Left ventricle myocardium inferior (tissue), 1 donor: ENCODE results near the gene ULK2. TPM values are rescaled to one million over a fixed set of nuclear protein-coding genes. Genes with fewer than 3 reads are reported as not detected.
"Not testable (repeated sequence)": the region's sequence is repeated elsewhere in the genome, so short reads cannot be mapped to it uniquely, and the experiment has no call there.

ENCODE experiments used
- DNase-seq: peaks from one replicate; pipeline ENCODE4 v3.0.0-alpha.2; 2020
- H3K27ac ChIP-seq: fragments of 200-600 bp; replicated peaks from 2 replicates; pipeline ENCODE4 v1.8.0; 2021
- H3K27me3 ChIP-seq: fragments of 200-600 bp; 2 replicates; pipeline ENCODE4 v1.8.0; 2021; ENCODE audit warnings: low read depth
- H3K36me3 ChIP-seq: fragments of 200-600 bp; 2 replicates; pipeline ENCODE4 v1.8.0; 2021
- H3K4me1 ChIP-seq: fragments of 200-600 bp; 2 replicates; pipeline ENCODE4 v1.8.0; 2021
- H3K4me3 ChIP-seq: fragments of 200-600 bp; 2 replicates; pipeline ENCODE4 v1.8.0; 2021; ENCODE audit warnings: mild to moderate bottlenecking, moderate library complexity
- H3K9me3 ChIP-seq: fragments of 200-600 bp; replicated peaks from 2 replicates; pipeline ENCODE4 v1.8.0; 2021
- CTCF ChIP-seq: fragments of 200-600 bp; IDR thresholded peaks from 2 replicates; pipeline ENCODE4 v1.8.0; 2021; ENCODE audit warnings: antibody characterized with exemption, mild to moderate bottlenecking, borderline replicate concordance
- intact Hi-C: fragments of 100-400 bp; cut with micrococcal nuclease; formaldehyde crosslinking; loops from one replicate; pipeline ENCODE4 v1.11.0; 2022
- total RNA-seq: library from RNA; stranded (reverse); fragmentation: NEBNext Ultra II Directional; extraction: Animal tissue kit (Norgen Biotek cat#: 25700); gene quantifications from one replicate; pipeline ENCODE4 v1.2.1, GENCODE V29; 2021
- donor health status: DM: no; HTN: yes; CAD: no; lungs with severe emphysema.

Gene ULK2
- total RNA-seq, 1 donor from 2014 or later = 19.1 TPM

- peak; percentile 78 for DNase-seq
- Histone ChIP-seq H3K9me3 (no peaks in the 10 kb centered on the region), H3K4me3 (no peak overlapping the region), H3K27me3 (no peaks in the 10 kb centered on the region), H3K36me3 (no peaks in the 10 kb centered on the region), H3K27ac (no peak overlapping the region), H3K4me1 (peaks cover 3% of the 10 kb centered on the region)
- TF ChIP-seq CTCF = peak; percentile 95
- intact Hi-C loops = loop anchor here (5.0 kb wide), 1 partner anchor 254 kb away; no protein-coding TSS in a partner anchor
Observed at GRCh38 chr17:19766421-19767270, 101.1 kb downstream of the ULK2 start.

GRCh38 chr17:19766016-19766415, 101.7 kb downstream of the ULK2 start:
- H3K36me3 ChIP-seq = no peaks in the 10 kb centered on the region

DNA sequence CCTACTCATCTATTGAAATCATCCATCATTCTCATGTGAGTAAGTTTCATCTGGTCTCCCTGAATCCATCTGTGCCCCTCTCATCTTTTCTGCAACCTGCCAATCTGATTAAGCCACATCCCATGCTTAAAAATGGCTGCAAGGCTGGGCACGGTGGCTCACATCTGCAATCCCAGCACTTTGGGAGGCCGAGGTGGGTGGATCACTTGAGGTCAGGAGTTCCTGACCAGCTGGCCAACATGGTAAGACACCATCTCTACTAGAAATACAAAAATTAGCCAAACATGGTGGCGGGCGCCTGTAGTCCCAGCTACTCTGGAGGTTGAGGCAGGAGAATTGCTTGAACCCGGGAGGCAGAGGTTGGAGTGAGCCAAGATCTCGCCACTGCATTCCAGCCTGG, 103.7 kb downstream of the ULK2 start:
- H3K4me3 ChIP-seq, H3K27me3 ChIP-seq, H3K36me3 ChIP-seq, H3K27ac ChIP-seq, H3K4me1 ChIP-seq, intact Hi-C loops, DNase-seq, H3K9me3 ChIP-seq: not testable (repeated sequence)

More at GRCh38 chr17:19766016-19766415, 101.7 kb downstream of the ULK2 start:
- DNase-seq = no peak
- intact Hi-C loops = loop anchor here (5.0 kb wide), 1 partner anchor 254 kb away; no protein-coding TSS in a partner anchor
- no peak overlapping the region for H3K4me3 ChIP-seq
- H3K27ac ChIP-seq = no peak overlapping the region
- no peaks in the 10 kb centered on the region for H3K9me3 ChIP-seq
- peaks cover 3% of the 10 kb centered on the region for H3K4me1 ChIP-seq
- TF ChIP-seq CTCF = no peak
- H3K27me3 ChIP-seq = no peaks in the 10 kb centered on the region

DNA sequence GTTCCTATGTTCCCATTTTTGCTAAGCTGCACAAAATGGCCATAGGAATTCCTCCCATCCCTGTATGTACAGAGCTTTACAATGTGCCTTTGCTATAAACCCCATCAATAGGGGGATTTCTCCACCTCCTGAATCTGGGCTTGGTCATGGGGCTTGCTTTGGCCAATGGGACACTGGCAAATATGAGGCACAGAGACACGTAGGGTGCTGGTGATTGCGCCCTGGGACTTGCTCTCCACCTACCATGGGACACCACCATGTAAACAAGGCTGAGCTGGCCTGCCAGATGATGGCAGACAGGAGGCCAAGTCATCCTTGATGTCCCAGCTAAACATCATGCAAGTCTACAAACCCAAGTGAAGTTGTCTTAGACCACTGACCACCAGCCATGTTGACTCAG, 104.3 kb downstream of the ULK2 start:
- TF ChIP-seq CTCF = no peak
- peaks cover 3% of the 10 kb centered on the region for H3K4me1 ChIP-seq
- H3K27ac ChIP-seq = no peak overlapping the region
- H3K9me3 ChIP-seq = no peaks in the 10 kb centered on the region
- DNase-seq = no peak
- no peaks in the 10 kb centered on the region for H3K27me3 ChIP-seq
- no peak overlapping the region for H3K4me3 ChIP-seq
- H3K36me3 ChIP-seq = no peaks in the 10 kb centered on the region
- intact Hi-C loops = no loop called here

DNA sequence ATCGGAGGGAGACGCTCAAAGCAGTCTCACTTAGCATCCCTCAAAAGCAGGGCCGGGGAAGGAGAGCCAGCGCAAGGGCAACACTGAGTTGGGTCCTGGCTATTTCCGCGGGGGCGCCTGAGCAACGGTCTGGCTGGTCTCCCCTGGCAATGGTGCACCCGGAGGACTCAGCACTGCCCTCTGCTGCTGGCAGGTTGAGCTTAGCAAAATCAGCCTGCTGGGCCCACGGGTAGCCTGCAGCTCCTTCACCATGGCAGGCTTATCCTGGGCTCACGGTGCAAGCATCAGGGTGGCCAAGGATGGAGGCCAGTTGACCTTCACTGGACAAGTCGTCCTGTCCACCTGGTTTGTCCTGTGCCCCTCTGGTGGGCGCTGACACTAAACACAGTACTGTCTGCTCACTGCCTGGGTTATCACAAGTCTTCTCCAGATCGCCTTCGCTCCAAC, 105.2 kb downstream of the ULK2 start:
- peak; percentile 75 for DNase-seq
- H3K27me3 ChIP-seq = peaks cover 6% of the 10 kb centered on the region
- H3K27ac ChIP-seq = no peak overlapping the region
- H3K36me3 ChIP-seq = no peaks in the 10 kb centered on the region
- peaks cover 3% of the 10 kb centered on the region for H3K4me1 ChIP-seq
- H3K4me3 ChIP-seq = no peak overlapping the region
- peak; percentile 81 for TF ChIP-seq CTCF
- no peaks in the 10 kb centered on the region for H3K9me3 ChIP-seq
- intact Hi-C loops = no loop called here

DNA sequence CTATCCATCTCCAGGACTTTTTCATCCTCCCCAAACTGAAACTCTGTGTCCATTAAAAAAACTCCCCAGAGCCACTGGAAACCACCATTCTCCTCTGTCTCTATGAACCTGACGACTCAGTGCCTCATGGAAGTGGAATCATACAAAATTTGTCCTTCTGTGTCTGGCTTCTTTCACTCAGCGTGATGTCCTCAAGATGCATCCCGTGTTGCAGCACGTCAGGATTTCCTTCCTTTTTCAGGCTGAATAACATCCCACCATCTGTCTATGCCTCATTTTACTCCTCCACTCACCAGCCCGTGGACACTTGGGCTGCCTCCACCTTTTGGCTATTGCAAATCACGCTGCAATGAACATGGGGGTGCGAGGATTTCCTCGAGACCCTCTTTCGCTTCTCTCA, 107.0 kb downstream of the ULK2 start:
- Histone ChIP-seq H3K27me3 (peaks cover 8% of the 10 kb centered on the region), H3K36me3 (no peaks in the 10 kb centered on the region), H3K9me3 (no peaks in the 10 kb centered on the region), H3K4me3 (no peak overlapping the region), H3K4me1 (no peaks in the 10 kb centered on the region), H3K27ac (no peak overlapping the region)
- intact Hi-C loops = no loop called here
- no peak for DNase-seq
- TF ChIP-seq CTCF = no peak
